Kidney (tissue), 14 donors: ENCODE measurements around the gene CXorf49. TPM values are rescaled to one million over a fixed set of nuclear protein-coding genes. Genes with fewer than 3 reads are reported as not detected.
"Not testable (repeated sequence)": the region's sequence is repeated elsewhere in the genome, so short reads cannot be mapped to it uniquely, and the experiment has no call there.

Source experiments
- DNase-seq, 5 donors: peaks; one replicate each; pipeline ENCODE4 v3.0.0-alpha.2; 2013 to 2020
- FAIRE-seq: peaks from 2 replicates; lab custom pipeline; 2012; peaks lifted over from hg19 to GRCh38; lab: Jason Lieb, UNC
- H3K27ac ChIP-seq, 2 donors: one replicate each; pipeline ENCODE4 v1.7.0; 2013; ENCODE audit warnings: low read depth in 2 of 2, low read length in 2 of 2, inconsistent platforms in 1 of 2
- H3K27me3 ChIP-seq: one replicate; pipeline ENCODE4 v1.7.1; 2013; ENCODE audit warnings: low read length, inconsistent platforms; ENCODE audit not compliant: control insufficient read depth, insufficient read depth
- H3K36me3 ChIP-seq, 3 donors: one replicate each; pipeline versions ENCODE4 v1.7.0 to v1.7.1; 2013; ENCODE audit warnings: low read length in 3 of 3, control low read depth in 1 of 3, inconsistent platforms in 1 of 3; ENCODE audit not compliant: insufficient read depth in 3 of 3, control insufficient read depth in 2 of 3
- H3K4me1 ChIP-seq, 3 donors: one replicate each; pipeline versions ENCODE4 v1.7.0 to v1.7.1; 2013; ENCODE audit warnings: low read length in 3 of 3, inconsistent platforms in 1 of 3, low read depth in 1 of 3; ENCODE audit not compliant: control insufficient read depth in 2 of 3, insufficient read depth in 2 of 3
- H3K4me3 ChIP-seq, 3 donors: one replicate each; pipeline versions ENCODE4 v1.7.0 to v1.8.1; 2013; ENCODE audit warnings: low read length in 3 of 3, control low read depth in 1 of 3, inconsistent platforms in 1 of 3
- H3K9ac ChIP-seq, 3 donors: one replicate each; pipeline versions ENCODE4 v1.7.0 to v1.7.1; 2013; ENCODE audit warnings: low read length in 3 of 3, control low read depth in 1 of 3, inconsistent platforms in 1 of 3
- H3K9me3 ChIP-seq, 3 donors: one replicate each; pipeline versions ENCODE4 v1.7.0 to v1.7.1; 2013; ENCODE audit warnings: low read length in 3 of 3, control low read depth in 1 of 3, inconsistent platforms in 1 of 3; ENCODE audit not compliant: control insufficient read depth in 2 of 3, insufficient read depth in 1 of 3
- CTCF ChIP-seq: IDR thresholded peaks from 3 replicates; pipeline ENCODE4 v1.5.1; 2012; ENCODE audit warnings: mild to moderate bottlenecking, moderate library complexity, borderline replicate concordance; ENCODE audit not compliant: insufficient read depth; ENCODE audit errors: extremely low read depth
- intact Hi-C: fragments of 100-400 bp; cut with DNase I; formaldehyde crosslinking; loops from one replicate; pipeline ENCODE4 v1.11.1; 2022
- polyA plus RNA-seq: library from polyadenylated mRNA; stranded (reverse); fragments of 350-450 nt; fragmentation: Illumina TruSeq; extraction: RNeasy Lipid Tissue Mini Kit (QIAGEN cat#74804); gene quantifications from one replicate; pipeline ENCODE4 v1.2.3, GENCODE V29; 2014; ENCODE audit warnings: low read depth, low replicate concordance; ENCODE audit not compliant: insufficient read depth
- total RNA-seq: library from RNA; stranded (reverse); fragmentation: NEBNext Ultra II Directional; extraction: Animal tissue kit (Norgen Biotek cat#: 25700); gene quantifications from one replicate; pipeline ENCODE4 v1.2.1, GENCODE V29; 2021
- donor health status: control.
- donor health status: control.
- donor health status: control.
- donor health status: control.
- donor health status: control.
- donor health status: DM: yes; HTN: yes; CAD: no.
- donor health status: Normal renal cell carcinoma (clear cell type).

CXorf49 gene
- total and polyA plus RNA-seq, 2 donors from 2014 or later = not detected

GRCh38 chrX:71696641-71697465 is 21.2 kb downstream of the CXorf49 start:
- FAIRE-seq, H3K9ac ChIP-seq, DNase-seq, H3K4me3 ChIP-seq, H3K27ac ChIP-seq, H3K4me1 ChIP-seq, H3K36me3 ChIP-seq, H3K27me3 ChIP-seq, intact Hi-C loops, H3K9me3 ChIP-seq: not testable (repeated sequence)

GRCh38 chrX:71679575-71680207 is 38.4 kb downstream of the CXorf49 start:
- H3K9ac ChIP-seq = no peak overlapping the region
- no peaks in the 10 kb centered on the region for H3K27me3 ChIP-seq
- DNase-seq = no peak
- H3K4me3 ChIP-seq = no peak overlapping the region
- no peak for FAIRE-seq
- H3K36me3 ChIP-seq = no peaks in the 10 kb centered on the region
- no peak for TF ChIP-seq CTCF
- H3K4me1 ChIP-seq = no peaks in the 10 kb centered on the region
- no peak overlapping the region for H3K27ac ChIP-seq
- no peaks in the 10 kb centered on the region for H3K9me3 ChIP-seq
- intact Hi-C loops = no loop called here

- FAIRE-seq, H3K36me3 ChIP-seq, DNase-seq, H3K27me3 ChIP-seq, H3K27ac ChIP-seq, intact Hi-C loops, H3K4me3 ChIP-seq, H3K9ac ChIP-seq, H3K9me3 ChIP-seq, H3K4me1 ChIP-seq: not testable (repeated sequence)
Observed at GRCh38 chrX:71677195-71677594, 40.9 kb downstream of the CXorf49 start.

- DNase-seq = peak in 1 of 5 donors; percentile 61
- H3K9me3 ChIP-seq, H3K4me1 ChIP-seq, H3K9ac ChIP-seq, FAIRE-seq, H3K4me3 ChIP-seq, H3K27ac ChIP-seq, H3K36me3 ChIP-seq, intact Hi-C loops, H3K27me3 ChIP-seq: not testable (repeated sequence)
Observed at GRCh38 chrX:71676068-71676795, 41.9 kb downstream of the CXorf49 start.

- H3K36me3 ChIP-seq, H3K4me3 ChIP-seq, H3K9me3 ChIP-seq, H3K27ac ChIP-seq, H3K9ac ChIP-seq, intact Hi-C loops, H3K4me1 ChIP-seq, FAIRE-seq, H3K27me3 ChIP-seq: not testable (repeated sequence)
- peak in 1 of 5 donors; percentile 67 for DNase-seq
Observed at GRCh38 chrX:71675636-71676035, 42.4 kb downstream of the CXorf49 start.
